Endothelial cell (in vitro differentiated cells): Measurements from ENCODE around the gene TMEM203. TPM values are rescaled to one million over a fixed set of nuclear protein-coding genes. Genes with fewer than 3 reads are reported as not detected.

Experiments used
- DNase-seq: peaks from one replicate; pipeline ENCODE4 v3.0.0; 2021; ENCODE audit warnings: low spot score
- H3K27ac Mint-ChIP-seq: one replicate; pipeline ENCODE4 v1.8.0; 2021; ENCODE audit warnings: mixed read lengths, inconsistent platforms; ENCODE audit not compliant: unreplicated experiment
- H3K27me3 Mint-ChIP-seq: one replicate; pipeline ENCODE4 v1.8.0; 2021; ENCODE audit warnings: mild to moderate bottlenecking, moderate library complexity, mixed read lengths, inconsistent platforms; ENCODE audit not compliant: unreplicated experiment
- H3K36me3 Mint-ChIP-seq: one replicate; pipeline ENCODE4 v1.8.0; 2021; ENCODE audit warnings: mild to moderate bottlenecking, low read depth, mixed read lengths, inconsistent platforms; ENCODE audit not compliant: unreplicated experiment
- H3K4me1 Mint-ChIP-seq: one replicate; pipeline ENCODE4 v1.8.0; 2021; ENCODE audit warnings: mild to moderate bottlenecking, mixed read lengths, inconsistent platforms; ENCODE audit not compliant: unreplicated experiment
- H3K4me3 Mint-ChIP-seq: one replicate; pipeline ENCODE4 v1.8.0; 2021; ENCODE audit warnings: mild to moderate bottlenecking, mixed read lengths, inconsistent platforms; ENCODE audit not compliant: unreplicated experiment
- H3K9me3 Mint-ChIP-seq: one replicate; pipeline ENCODE4 v1.8.0; 2021; ENCODE audit warnings: mixed read lengths, inconsistent platforms; ENCODE audit not compliant: unreplicated experiment
- total RNA-seq: library from RNA; stranded (reverse); fragmentation: NEBNext Ultra II Directional; extraction: Animal tissue kit (Norgen Biotek cat#: 25700); gene quantifications from one replicate; pipeline ENCODE4 v1.2.1, GENCODE V29; 2021; ENCODE audit not compliant: unreplicated experiment
- TF ChIP-seq, protein P1 (sequence below): fragments of 200-600 bp; sonication (generic); IDR thresholded peaks from one replicate; pipeline ENCODE4 v1.5.0; 2021; ENCODE audit warnings: antibody characterized with exemption; ENCODE audit not compliant: unreplicated experiment

Gene TMEM203
- total RNA-seq, 1 donor from 2014 or later: 27.4 TPM

DNA sequence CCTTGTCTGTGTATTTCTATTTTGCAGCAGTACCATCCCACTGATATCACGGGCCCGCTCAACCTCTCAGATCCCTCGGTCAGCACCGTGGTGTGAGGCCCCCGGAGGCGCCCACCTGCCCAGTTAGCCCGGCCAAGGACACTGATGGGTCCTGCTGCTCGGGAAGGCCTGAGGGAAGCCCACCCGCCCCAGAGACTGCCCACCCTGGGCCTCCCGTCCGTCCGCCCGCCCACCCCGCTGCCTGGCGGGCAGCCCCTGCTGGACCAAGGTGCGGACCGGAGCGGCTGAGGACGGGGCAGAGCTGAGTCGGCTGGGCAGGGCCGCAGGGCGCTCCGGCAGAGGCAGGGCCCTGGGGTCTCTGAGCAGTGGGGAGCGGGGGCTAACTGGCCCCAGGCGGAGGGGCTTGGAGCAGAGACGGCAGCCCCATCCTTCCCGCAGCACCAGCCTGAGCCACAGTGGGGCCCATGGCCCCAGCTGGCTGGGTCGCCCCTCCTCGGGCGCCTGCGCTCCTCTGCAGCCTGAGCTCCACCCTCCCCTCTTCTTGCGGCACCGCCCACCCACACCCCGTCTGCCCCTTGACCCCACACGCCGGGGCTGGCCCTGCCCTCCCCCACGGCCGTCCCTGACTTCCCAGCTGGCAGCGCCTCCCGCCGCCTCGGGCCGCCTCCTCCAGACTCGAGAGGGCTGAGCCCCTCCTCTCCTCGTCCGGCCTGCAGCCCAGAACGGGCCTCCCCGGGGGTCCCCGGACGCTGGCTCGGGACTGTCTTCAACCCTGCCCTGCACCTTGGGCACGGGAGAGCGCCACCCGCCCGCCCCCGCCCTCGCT is 37.5 kb downstream of the TMEM203 start:
- H3K9me3 Mint-ChIP-seq: no peaks in the 10 kb centered on the region
- DNase-seq: no peak

DNA sequence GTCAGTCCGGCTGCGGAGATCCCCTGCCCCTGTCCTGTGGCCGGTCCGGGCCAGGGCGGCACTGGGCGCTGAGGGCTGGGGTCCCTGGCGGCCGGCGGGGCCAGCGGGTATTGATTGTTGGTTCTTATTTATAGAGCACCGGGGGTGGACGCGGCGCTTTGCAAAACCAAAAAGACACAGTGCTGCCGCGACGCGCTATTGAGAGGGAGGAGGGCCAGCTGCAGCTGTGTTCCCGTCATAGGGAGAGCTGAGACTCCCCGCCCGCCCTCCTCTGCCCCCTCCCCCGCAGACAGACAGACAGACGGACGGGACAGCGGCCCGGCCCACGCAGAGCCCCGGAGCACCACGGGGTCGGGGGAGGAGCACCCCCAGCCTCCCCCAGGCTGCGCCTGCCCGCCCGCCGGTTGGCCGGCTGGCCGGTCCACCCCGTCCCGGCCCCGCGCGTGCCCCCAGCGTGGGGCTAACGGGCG is 38.1 kb downstream of the TMEM203 start:
- TF ChIP-seq, protein P1, sequence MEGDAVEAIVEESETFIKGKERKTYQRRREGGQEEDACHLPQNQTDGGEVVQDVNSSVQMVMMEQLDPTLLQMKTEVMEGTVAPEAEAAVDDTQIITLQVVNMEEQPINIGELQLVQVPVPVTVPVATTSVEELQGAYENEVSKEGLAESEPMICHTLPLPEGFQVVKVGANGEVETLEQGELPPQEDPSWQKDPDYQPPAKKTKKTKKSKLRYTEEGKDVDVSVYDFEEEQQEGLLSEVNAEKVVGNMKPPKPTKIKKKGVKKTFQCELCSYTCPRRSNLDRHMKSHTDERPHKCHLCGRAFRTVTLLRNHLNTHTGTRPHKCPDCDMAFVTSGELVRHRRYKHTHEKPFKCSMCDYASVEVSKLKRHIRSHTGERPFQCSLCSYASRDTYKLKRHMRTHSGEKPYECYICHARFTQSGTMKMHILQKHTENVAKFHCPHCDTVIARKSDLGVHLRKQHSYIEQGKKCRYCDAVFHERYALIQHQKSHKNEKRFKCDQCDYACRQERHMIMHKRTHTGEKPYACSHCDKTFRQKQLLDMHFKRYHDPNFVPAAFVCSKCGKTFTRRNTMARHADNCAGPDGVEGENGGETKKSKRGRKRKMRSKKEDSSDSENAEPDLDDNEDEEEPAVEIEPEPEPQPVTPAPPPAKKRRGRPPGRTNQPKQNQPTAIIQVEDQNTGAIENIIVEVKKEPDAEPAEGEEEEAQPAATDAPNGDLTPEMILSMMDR: no peak
- Mint-ChIP-seq H3K4me3 (no peak overlapping the region), H3K4me1 (no peaks in the 10 kb centered on the region), H3K27ac (no peak overlapping the region), H3K36me3 (no peaks in the 10 kb centered on the region), H3K27me3 (peaks cover 20% of the 10 kb centered on the region), H3K9me3 (no peaks in the 10 kb centered on the region)
- no peak for DNase-seq

More for the DNA sequence above, 37.5 kb downstream of the TMEM203 start:
- TF ChIP-seq, protein P1: no peak
- Mint-ChIP-seq H3K27me3 (peaks cover 18% of the 10 kb centered on the region), H3K4me3 (no peak overlapping the region), H3K27ac (no peak overlapping the region), H3K36me3 (no peaks in the 10 kb centered on the region), H3K4me1 (no peaks in the 10 kb centered on the region)

DNA sequence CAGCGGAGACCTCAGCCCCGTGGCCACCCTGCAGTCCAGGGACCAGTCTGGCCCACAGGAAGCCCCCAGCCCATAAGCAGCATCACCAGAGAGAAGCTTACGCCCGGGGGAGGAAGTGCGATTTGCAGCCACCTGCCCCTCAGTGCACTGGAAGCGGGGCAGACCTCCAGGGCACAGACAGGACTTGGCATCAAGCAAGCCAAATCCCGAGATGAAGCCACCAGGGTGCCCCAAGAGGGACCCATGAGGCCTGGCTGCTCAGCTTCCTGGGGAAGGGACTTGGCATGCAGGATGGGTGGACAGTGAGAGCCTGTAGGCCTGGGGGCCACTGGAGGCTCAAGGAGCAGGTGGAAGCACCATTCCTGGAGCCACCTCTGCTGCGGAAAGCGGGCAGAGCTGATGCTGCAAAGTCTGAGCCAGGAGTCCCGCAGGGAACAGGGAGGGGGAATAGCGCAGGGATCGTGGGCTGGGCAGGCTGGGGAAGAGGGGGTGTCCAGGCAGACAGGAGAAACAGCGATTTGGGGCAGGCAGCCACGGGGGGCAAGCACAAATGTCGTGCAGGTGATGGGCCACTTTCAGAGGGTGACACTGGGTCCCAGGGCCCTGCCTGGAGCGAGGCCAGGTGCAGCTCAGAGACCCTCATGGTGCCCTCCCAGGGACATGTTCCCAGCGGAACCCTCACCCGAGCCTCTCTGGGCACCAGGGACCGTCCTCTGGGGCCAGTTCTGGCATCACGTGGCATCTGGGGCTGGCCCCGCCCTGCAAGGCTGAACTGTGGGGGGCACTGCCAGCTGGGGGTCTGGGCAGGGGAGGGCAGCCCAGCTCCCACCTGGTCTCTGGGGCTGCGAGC is 38.8 kb downstream of the TMEM203 start:
- TF ChIP-seq, protein P1: no peak
- Mint-ChIP-seq H3K9me3 (no peaks in the 10 kb centered on the region), H3K4me3 (no peak overlapping the region), H3K27me3 (peaks cover 22% of the 10 kb centered on the region), H3K4me1 (no peaks in the 10 kb centered on the region), H3K36me3 (no peaks in the 10 kb centered on the region), H3K27ac (no peak overlapping the region)
- DNase-seq: no peak

DNA sequence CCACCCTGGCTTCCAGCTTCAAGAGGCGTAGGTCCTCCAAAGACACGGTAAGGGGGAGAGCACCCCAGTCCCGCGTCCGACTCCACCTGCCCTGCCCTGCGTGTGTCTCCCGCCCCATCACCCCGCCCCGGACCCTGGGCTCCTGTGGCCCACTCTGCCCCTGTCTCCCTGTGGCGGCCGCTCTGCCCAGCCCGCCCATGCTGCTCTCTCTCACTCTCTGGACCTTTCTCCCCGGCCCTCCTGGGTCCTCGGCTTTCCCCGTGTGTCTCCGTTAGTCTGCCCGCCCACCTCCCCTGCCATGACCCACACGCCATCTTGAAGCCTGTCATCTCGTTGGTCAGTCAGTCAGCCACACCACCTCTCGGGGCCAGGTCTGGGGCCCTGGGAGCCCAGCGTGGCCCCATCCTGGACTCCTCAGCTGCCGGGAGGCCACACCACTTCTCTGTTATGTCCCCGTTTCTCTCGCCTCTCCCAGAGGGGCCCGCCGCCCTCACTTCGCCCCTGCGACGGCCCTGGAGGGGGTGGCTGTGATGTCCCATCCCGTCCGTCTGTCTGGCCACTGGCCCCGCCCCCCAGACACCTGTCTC is 40.1 kb downstream of the TMEM203 start:
- Mint-ChIP-seq H3K36me3 (no peaks in the 10 kb centered on the region), H3K4me3 (no peak overlapping the region), H3K4me1 (no peaks in the 10 kb centered on the region), H3K27me3 (peaks cover 19% of the 10 kb centered on the region), H3K9me3 (no peaks in the 10 kb centered on the region), H3K27ac (no peak overlapping the region)
- DNase-seq: no peak
- TF ChIP-seq, protein P1: no peak
